IMR-90 (cell line): ENCODE results near the gene EHD4. TPM values are rescaled to one million over a fixed set of nuclear protein-coding genes. Genes with fewer than 3 reads are reported as not detected.

ENCODE experiments used
- ATAC-seq: fragments of 200-7000 bp; cut with Tn5 transposase; 2 replicates; pipeline ENCODE4 v1.9.1; 2020; ENCODE audit warnings: low read depth, mild to moderate bottlenecking, moderate library complexity
- BruUV-seq: library from RNA; stranded (reverse); fragments of 400-500 nt; replicated peaks from 2 replicates; lab custom pipeline; 2021; lab: Mats Ljungman, UMichigan
- CTCF ChIA-PET: fragments of 300-600 bp; formaldehyde crosslinking; extraction: SDS; loops from one replicate; lab custom pipeline; 2021; ENCODE audit warnings: antibody characterized with exemption; lab: Yijun Ruan, JAX
- POLR2A ChIA-PET: fragments of 300-600 bp; sonication (Branson Sonifier 250); formaldehyde crosslinking; loops from one replicate; lab custom pipeline; 2022; ENCODE audit warnings: antibody characterized with exemption; ENCODE audit not compliant: unreplicated experiment; lab: Charles Lee
- DNase-seq: peaks from one replicate; pipeline ENCODE4 v3.0.0; 2013
- H2AFZ ChIP-seq: replicated peaks from 2 replicates; pipeline ENCODE3; 2013; ENCODE audit warnings: low read length, mild to moderate bottlenecking; ENCODE audit not compliant: poor library complexity
- H2AK5ac ChIP-seq: 2 replicates; pipeline ENCODE4 v1.6.1; 2013; ENCODE audit warnings: low read depth, low read length, inconsistent platforms
- H2AK9ac ChIP-seq: replicated peaks from 2 replicates; pipeline ENCODE3; 2013; ENCODE audit warnings: mild to moderate bottlenecking, low read depth, low read length, moderate library complexity; ENCODE audit not compliant: poor library complexity
- H2BK120ac ChIP-seq: 2 replicates; pipeline ENCODE4 v1.6.1; 2013; ENCODE audit warnings: low read depth, low read length, inconsistent platforms
- H2BK15ac ChIP-seq: 3 replicates; pipeline ENCODE4 v1.6.1; 2013; ENCODE audit warnings: low read depth, low read length, inconsistent platforms
- H2BK20ac ChIP-seq: 2 replicates; pipeline ENCODE4 v1.6.1; 2013; ENCODE audit warnings: low read depth, mild to moderate bottlenecking, inconsistent platforms, low read length, moderate library complexity
- H2BK5ac ChIP-seq: 2 replicates; pipeline ENCODE4 v1.6.1; 2013; ENCODE audit warnings: mild to moderate bottlenecking, low read depth, low read length, inconsistent platforms; ENCODE audit not compliant: poor library complexity, severe bottlenecking
- H3K14ac ChIP-seq: replicated peaks from 2 replicates; pipeline ENCODE4 v1.6.1; 2013; ENCODE audit warnings: low read depth, low read length, inconsistent platforms
- H3K18ac ChIP-seq: 2 replicates; pipeline ENCODE4 v1.6.1; 2013; ENCODE audit warnings: low read depth, low read length, control low read depth
- H3K23ac ChIP-seq: 2 replicates; pipeline ENCODE4 v1.6.1; 2013; ENCODE audit warnings: low read depth, low read length, inconsistent platforms
- H3K27ac ChIP-seq: 2 replicates; pipeline ENCODE4 v1.5.1; 2013; ENCODE audit warnings: mild to moderate bottlenecking, control low read depth, low read length; ENCODE audit not compliant: insufficient read depth
- H3K27me3 ChIP-seq: 2 replicates; pipeline ENCODE4 v1.6.1; 2013; ENCODE audit warnings: low read length; ENCODE audit not compliant: control insufficient read depth, insufficient read depth
- H3K36me3 ChIP-seq: 2 replicates; pipeline ENCODE4 v1.6.1; 2013; ENCODE audit warnings: low read length, mixed read lengths; ENCODE audit not compliant: control insufficient read depth, insufficient read depth
- H3K4ac ChIP-seq: 2 replicates; pipeline ENCODE4 v1.6.1; 2013; ENCODE audit warnings: low read depth, low read length, inconsistent platforms
- H3K4me1 ChIP-seq: 2 replicates; pipeline ENCODE4 v1.6.1; 2013; ENCODE audit warnings: low read length, mixed read lengths; ENCODE audit not compliant: control insufficient read depth, insufficient read depth
- H3K4me2 ChIP-seq: 2 replicates; pipeline ENCODE4 v1.6.1; 2013; ENCODE audit warnings: low read depth, mild to moderate bottlenecking, control low read depth, low read length, moderate library complexity
- H3K4me3 ChIP-seq: 2 replicates; pipeline ENCODE4 v1.5.1; 2013; ENCODE audit warnings: low read depth, mild to moderate bottlenecking, control low read depth, low read length, moderate library complexity; ENCODE audit not compliant: insufficient read depth
- H3K56ac ChIP-seq: 2 replicates; pipeline ENCODE4 v1.6.1; 2013; ENCODE audit warnings: low read length, inconsistent platforms; ENCODE audit not compliant: insufficient read depth; ENCODE audit errors: extremely low read depth
- H3K79me1 ChIP-seq, 2 experiments: 2 replicates each; pipeline ENCODE4 v1.6.1; 2013; ENCODE audit warnings: low read length in 2 of 2, inconsistent platforms in 1 of 2, low read depth in 1 of 2
- H3K9ac ChIP-seq: 2 replicates; pipeline ENCODE4 v1.6.1; 2013; ENCODE audit warnings: low read depth, low read length, control low read depth
- H3K9me1 ChIP-seq: 2 replicates; pipeline ENCODE4 v1.6.1; 2013; ENCODE audit warnings: low read length, inconsistent platforms; ENCODE audit not compliant: insufficient read depth
- H3K9me3 ChIP-seq: 2 replicates; pipeline ENCODE4 v1.6.1; 2013; ENCODE audit warnings: low read length; ENCODE audit not compliant: control insufficient read depth, insufficient read depth
- H4K20me1 ChIP-seq: 2 replicates; pipeline ENCODE4 v1.6.1; 2013; ENCODE audit warnings: low read length, inconsistent platforms; ENCODE audit not compliant: insufficient read depth
- H4K5ac ChIP-seq: 2 replicates; pipeline ENCODE4 v1.6.1; 2013; ENCODE audit warnings: mild to moderate bottlenecking, low read depth, low read length, control low read depth
- H4K8ac ChIP-seq, 2 experiments: 2 replicates each; pipeline ENCODE4 v1.6.1; 2013; ENCODE audit warnings: low read depth in 2 of 2, low read length in 2 of 2, control low read depth in 1 of 2, inconsistent platforms in 1 of 2
- H4K91ac ChIP-seq: 2 replicates; pipeline ENCODE4 v1.6.1; 2013; ENCODE audit warnings: low read depth, low read length, inconsistent platforms; ENCODE audit not compliant: insufficient read depth
- FOS ChIP-seq: fragments of 150-350 bp; IDR thresholded peaks from 2 replicates; pipeline ENCODE4 v1.6.1; 2016; ENCODE audit warnings: low read depth, low read length
- SMC3 ChIP-seq: fragments of 150-350 bp; IDR thresholded peaks from 2 replicates; pipeline ENCODE4 v1.6.1; 2016; ENCODE audit warnings: low read depth, mild to moderate bottlenecking, antibody characterized with exemption, low read length, moderate library complexity
- WGBS, 2 experiments: methylation state at CpG; one replicate each; pipeline versions ENCODE4 v1.1.5 to v1.1.7; 2013; ENCODE audit warnings: missing lambda C conversion rate in 2 of 2; ENCODE audit not compliant: insufficient read length in 1 of 2; ENCODE audit errors: extremely low coverage in 2 of 2; 5-methylcytosine and 5-hydroxymethylcytosine counted together
- dilution Hi-C: fragments of 300-500 bp; cut with HindIII; formaldehyde crosslinking; loops from one replicate; pipeline ENCODE4 v1.14.3; 2018; ENCODE audit warnings: low sequenced_read_pairs; ENCODE audit not compliant: unreplicated experiment
- in situ Hi-C: fragments of 300-500 bp; cut with MboI; formaldehyde crosslinking; loops from 3 replicates; pipeline ENCODE4 v1.14.3; 2019; ENCODE audit warnings: low sequenced_read_pairs, inconsistent platforms, mixed read lengths
- intact Hi-C: fragments of 100-400 bp; cut with micrococcal nuclease; formaldehyde crosslinking; loops from 2 replicates; pipeline ENCODE4 v1.10.0; 2022
- polyA plus RNA-seq, 3 experiments: library from polyadenylated mRNA; depleted of rRNA; stranded (reverse); fragments of >200 nt; gene quantifications; 2 replicates each; pipeline ENCODE4 v1.2.3, GENCODE V29; 2012; ENCODE audit warnings: low replicate concordance in 1 of 3
- total RNA-seq: library from RNA; depleted of rRNA; stranded (reverse); fragments of >200 nt; gene quantifications from 2 replicates; pipeline ENCODE4 v1.2.3, GENCODE V29; 2012

Gene EHD4
- total and polyA plus RNA-seq, 2 of the 4 experiments (the other 2 are of a cell fraction) = 21.0 to 29.0 TPM

GRCh38 chr15:42020713-42021273 lies 48.4 kb upstream of the EHD4 start, which contains the start of gene PLA2G4E:
Gene PLA2G4E (minus strand): TSS chr15:42021042. CDS start chr15:42021030, 12 bp downstream.
- H3K9me1 ChIP-seq = no peaks in the 10 kb centered on the region
- no peak within 1 kb of the TSS for H3K4me3 ChIP-seq
- H3K14ac ChIP-seq = no peak within 1 kb of the TSS
- H3K27me3 ChIP-seq = peaks cover 50% of the 10 kb centered on the region
- no TSS peak for BruUV-seq
- H2BK120ac ChIP-seq = no peak within 1 kb of the TSS
- H3K36me3 ChIP-seq = no peaks in the 10 kb centered on the region
- H3K79me1 ChIP-seq = no peaks in the 10 kb centered on the region
- no peaks in the 10 kb centered on the region for H3K4me1 ChIP-seq
- in situ Hi-C loops = no loop called here
- no peak within 1 kb of the TSS for H3K56ac ChIP-seq
- H2BK15ac ChIP-seq = no peak within 1 kb of the TSS
- H3K9me3 ChIP-seq = peaks cover 4% of the 10 kb centered on the region; the same call in 1 of the 2 replicates
- no peak within 1 kb of the TSS for H4K91ac ChIP-seq
- no peak for TF ChIP-seq FOS
- TF ChIP-seq SMC3 = no peak
- ChIA-PET CTCF (interaction anchor here (0.5 kb wide), 1 partner anchor 645 kb away, joined by 6 read pairs; no protein-coding TSS in a partner anchor), POLR2A (no interaction called here)
- no peak for ATAC-seq
- H2AFZ ChIP-seq = no peak within 1 kb of the TSS
- no peak within 1 kb of the TSS for H2AK9ac ChIP-seq
- H2BK5ac ChIP-seq = no peak within 1 kb of the TSS
- no peak within 1 kb of the TSS for H4K8ac ChIP-seq
- H2BK20ac ChIP-seq = no peak within 1 kb of the TSS
- intact Hi-C loops = no loop called here
- H4K20me1 ChIP-seq = no peaks in the 10 kb centered on the region
- H3K4me2 ChIP-seq = no peak within 1 kb of the TSS
- no peak within 1 kb of the TSS for H3K4ac ChIP-seq
- dilution Hi-C loops = no loop called here
- 57% methylated on average over 1 of the region's 5 CpGs; no CpG with 5 or more reads in 1 of the 2 experiments for WGBS, 2 experiments
- no peak within 1 kb of the TSS for H3K27ac ChIP-seq
- H4K5ac ChIP-seq = no peak within 1 kb of the TSS
- no peak within 1 kb of the TSS for H3K23ac ChIP-seq
- H2AK5ac ChIP-seq = no peak within 1 kb of the TSS
- no peak within 1 kb of the TSS for H3K9ac ChIP-seq
- no peak within 1 kb of the TSS for H3K18ac ChIP-seq
- DNase-seq = no peak
